Heart right ventricle (tissue), 16 donors: ENCODE measurements around the gene IL22. TPM values are rescaled to one million over a fixed set of nuclear protein-coding genes. Genes with fewer than 3 reads are reported as not detected.

Experiments
- ATAC-seq, 8 donors: fragments of 200-7000 bp; cut with Tn5 transposase; one replicate each; pipeline ENCODE4 v1.9.1; 2020; ENCODE audit warnings: mild to moderate bottlenecking in 8 of 8, moderate library complexity in 8 of 8, moderate number of reproducible peaks in 1 of 8
- DNase-seq, 2 donors: peaks; one replicate each; pipeline ENCODE4 v3.0.0-alpha.2; 2020
- H3K27ac ChIP-seq, 10 donors: fragments of 200-600 bp; sonication (generic) in 2 of 10; one replicate each; pipeline versions ENCODE4 v1.5.0 to v1.8.0; 2020 to 2022; ENCODE audit warnings: mild to moderate bottlenecking in 3 of 10
- H3K27me3 ChIP-seq, 7 donors: fragments of 200-600 bp; one replicate each; pipeline ENCODE4 v1.8.0; 2021 to 2022; ENCODE audit warnings: mild to moderate bottlenecking in 2 of 7
- H3K36me3 ChIP-seq, 9 donors: fragments of 200-600 bp; sonication (generic) in 1 of 9; one replicate each; pipeline versions ENCODE4 v1.5.0 to v1.8.0; 2020 to 2022; ENCODE audit warnings: mild to moderate bottlenecking in 2 of 9
- H3K4me1 ChIP-seq, 9 donors: fragments of 200-600 bp; sonication (generic) in 1 of 9; one replicate each; pipeline versions ENCODE4 v1.5.0 to v1.8.0; 2020 to 2022; ENCODE audit warnings: mild to moderate bottlenecking in 4 of 9
- H3K4me3 ChIP-seq, 10 donors: fragments of 200-600 bp; sonication (generic) in 2 of 10; one replicate each; pipeline versions ENCODE4 v1.5.0 to v1.8.0; 2020 to 2022; ENCODE audit warnings: mild to moderate bottlenecking in 7 of 10, moderate library complexity in 2 of 10
- H3K9me3 ChIP-seq, 11 donors: fragments of 200-600 bp in 10 of 11; sonication (generic) in 2 of 11; one replicate each; pipeline versions ENCODE4 v1.5.0 to v1.8.0; 2013 to 2022; ENCODE audit warnings: mild to moderate bottlenecking in 2 of 11, control low read depth in 1 of 11, moderate library complexity in 1 of 11
- CTCF ChIP-seq, 9 donors: fragments of 200-600 bp; sonication (generic) in 2 of 9; IDR thresholded peaks; one replicate each; pipeline versions ENCODE4 v1.5.0 to v1.8.0; 2021 to 2022; ENCODE audit warnings: antibody characterized with exemption in 9 of 9, mild to moderate bottlenecking in 5 of 9, moderate library complexity in 1 of 9
- WGBS, 2 donors: extraction: QIAGEN DNeasy Blood & Tissue Kit; methylation state at CpG; one replicate each; pipeline ENCODE4 v1.1.7; 2013; ENCODE audit warnings: inconsistent platforms in 1 of 2; 5-methylcytosine and 5-hydroxymethylcytosine counted together
- intact Hi-C, 10 donors: fragments of 100-400 bp; cut with DNase I; formaldehyde crosslinking; loops; one replicate each; pipeline versions ENCODE4 v1.11.1 to v1.14.2; 2022
- long read RNA-seq, 3 donors: library from polyadenylated mRNA; unstranded; transcript quantifications; one replicate each; pipeline ENCODE4 v2.0.0, GENCODE V29; 2020 to 2021
- polyA plus RNA-seq, 2 donors: library from polyadenylated mRNA; stranded (reverse); fragments of 200-250 nt; gene quantifications; one replicate each; pipeline ENCODE4 v1.2.3, GENCODE V29; 2013
- total RNA-seq, 10 donors: library from RNA; stranded (reverse); fragmentation: NEBNext Ultra II Directional in 3 of 10; extraction: Animal tissue kit (Norgen Biotek cat#: 25700) in 3 of 10; gene quantifications; one replicate each; pipeline versions ENCODE4 v1.2.1 to v1.2.4, GENCODE V29; 2021 to 2023
- donor health status: Arrhythmogenic right ventricular cardiomyopathy.
- donor health status: ischemic (EF 13 %, LVEDD 7.1; RV severe dilation, severe dysfunction).
- donor health status: healthy with polysubstance abuse.
- donor health status: DM: no; HTN: yes; CAD: no.
- donor health status: DM: no; HTN: no; CAD: no.
- donor health status: ischemic (EF 25% LVEDD 6.9; RV normal size, moderate dysfunction).
- donor health status: ischemic (EF 25% LVEDD 5.7; RV mildly dilated, moderate dysfunction).
- donor health status: healthy.
- donor health status: DM: yes; HTN: yes; CAD: no.
- donor health status: Ischemic cardiomyopathy.
- donor health status: ischemic (EF 35%, LVEDD 5.7; RV mildly dilated, moderate dysfunction).
- donor health status: nonischemic (EF 11% LVEDD 7.7; RV severe dilation, severe dysfunction).
- donor health status: DM: yes; HTN: yes; CAD: no.
- donor health status: PGD.
- donor health status: ischemic (EF 29% LVEDD 5.4; RV normal size, mild dysfunction).
- donor health status: nonischemic (EF 23%, LVEDD 6.1; RV moderate dilation, normal function).

Gene IL22, protein sequence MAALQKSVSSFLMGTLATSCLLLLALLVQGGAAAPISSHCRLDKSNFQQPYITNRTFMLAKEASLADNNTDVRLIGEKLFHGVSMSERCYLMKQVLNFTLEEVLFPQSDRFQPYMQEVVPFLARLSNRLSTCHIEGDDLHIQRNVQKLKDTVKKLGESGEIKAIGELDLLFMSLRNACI
- total RNA-seq (not detected), polyA plus RNA-seq (not detected)
- long read RNA-seq, donor 1, result 0 reads
- long read RNA-seq, donor 2, result 0 reads
- long read RNA-seq, donor 3, result 0 reads

- Histone ChIP-seq H3K4me1 (no peaks in the 10 kb centered on the region), H3K4me3 (no peak within 1 kb of the TSS), H3K27me3 (peaks cover 0 to 5% (median 0%) of the 10 kb centered on the region in 7 donors), H3K36me3 (no peaks in the 10 kb centered on the region), H3K27ac (no peak within 1 kb of the TSS), H3K9me3 (no peaks in the 10 kb centered on the region)
- intact Hi-C loops, result no loop called here
- ATAC-seq (no peak), DNase-seq (no peak)
- 87 to 92% methylated on average over 7 of the region's 7 CpGs for WGBS, 2 donors
- TF ChIP-seq CTCF (IDR thresholded peaks at IDR 0.05), result no peak
Measured at GRCh38 chr12:68253504-68253903, at the start of gene IL22. IL22 (minus strand) TSS chr12:68253604; CDS start chr12:68253448, 156 bp downstream.

GRCh38 chr12:68297929-68298328 lies 44.5 kb upstream of the IL22 start:
- DNase-seq (no peak), ATAC-seq (no peak)
- H3K36me3 ChIP-seq, result peaks cover 0 to 80% (median 15%) of the 10 kb centered on the region in 9 donors
- intact Hi-C loops, result no loop called here
- peaks cover 0 to 24% (median 8%) of the 10 kb centered on the region in 9 donors for H3K4me1 ChIP-seq
- H3K4me3 ChIP-seq, result no peak overlapping the region
- H3K27ac ChIP-seq, result no peak overlapping the region
- H3K9me3 ChIP-seq, result peaks cover 0 to 18% (median 5%) of the 10 kb centered on the region in 11 donors
- TF ChIP-seq CTCF (IDR thresholded peaks at IDR 0.05), result no peak
- H3K27me3 ChIP-seq, result no peaks in the 10 kb centered on the region
- WGBS, 2 donors, result 86 to 90% methylated on average over 4 of the region's 4 CpGs

GRCh38 chr12:68294251-68294650 lies 40.8 kb upstream of the IL22 start:
- ATAC-seq, result no peak
- peaks cover 0 to 47% (median 0%) of the 10 kb centered on the region in 9 donors for H3K36me3 ChIP-seq
- intact Hi-C loops, result loop anchor here in 1 of 10 donors (5.0 kb wide), 1 partner anchor 1498 kb away; no protein-coding TSS in a partner anchor

GRCh38 chr12:68293347-68293746 lies 39.9 kb upstream of the IL22 start:
- TF ChIP-seq CTCF (IDR thresholded peaks at IDR 0.05), result no peak
- no peaks in the 10 kb centered on the region for H3K27me3 ChIP-seq
- H3K9me3 ChIP-seq, result no peaks in the 10 kb centered on the region
- no peak overlapping the region for H3K4me3 ChIP-seq
- peaks cover 0 to 42% (median 0%) of the 10 kb centered on the region in 9 donors for H3K36me3 ChIP-seq
- H3K4me1 ChIP-seq, result peaks cover 0 to 24% (median 8%) of the 10 kb centered on the region in 9 donors
- H3K27ac ChIP-seq, result no peak overlapping the region
- intact Hi-C loops, result loop anchor here in 1 of 10 donors (5.0 kb wide), 1 partner anchor 1499 kb away; no protein-coding TSS in a partner anchor
- DNase-seq (no peak), ATAC-seq (no peak)

More at GRCh38 chr12:68294251-68294650, 40.8 kb upstream of the IL22 start:
- Histone ChIP-seq H3K27ac (no peak overlapping the region), H3K4me3 (no peak overlapping the region), H3K9me3 (peaks cover 0 to 2% (median 0%) of the 10 kb centered on the region in 11 donors), H3K4me1 (peaks cover 0 to 24% (median 8%) of the 10 kb centered on the region in 9 donors), H3K27me3 (no peaks in the 10 kb centered on the region)
- no peak for DNase-seq
- WGBS, 2 donors, result 29 to 36% methylated on average over 2 of the region's 2 CpGs
- TF ChIP-seq CTCF (IDR thresholded peaks at IDR 0.05), result no peak
